ENCODE measurements around the gene FKBP4. TPM values are rescaled to one million over a fixed set of nuclear protein-coding genes. Genes with fewer than 3 reads are reported as not detected.

The FKBP4 gene
- total and polyA plus RNA-seq, 9 of the 15 experiments (the other 6 are each of a cell fraction or from before 2014, with no cell fraction given), result 16.3 to 154 (median 90.1) TPM

DNA sequence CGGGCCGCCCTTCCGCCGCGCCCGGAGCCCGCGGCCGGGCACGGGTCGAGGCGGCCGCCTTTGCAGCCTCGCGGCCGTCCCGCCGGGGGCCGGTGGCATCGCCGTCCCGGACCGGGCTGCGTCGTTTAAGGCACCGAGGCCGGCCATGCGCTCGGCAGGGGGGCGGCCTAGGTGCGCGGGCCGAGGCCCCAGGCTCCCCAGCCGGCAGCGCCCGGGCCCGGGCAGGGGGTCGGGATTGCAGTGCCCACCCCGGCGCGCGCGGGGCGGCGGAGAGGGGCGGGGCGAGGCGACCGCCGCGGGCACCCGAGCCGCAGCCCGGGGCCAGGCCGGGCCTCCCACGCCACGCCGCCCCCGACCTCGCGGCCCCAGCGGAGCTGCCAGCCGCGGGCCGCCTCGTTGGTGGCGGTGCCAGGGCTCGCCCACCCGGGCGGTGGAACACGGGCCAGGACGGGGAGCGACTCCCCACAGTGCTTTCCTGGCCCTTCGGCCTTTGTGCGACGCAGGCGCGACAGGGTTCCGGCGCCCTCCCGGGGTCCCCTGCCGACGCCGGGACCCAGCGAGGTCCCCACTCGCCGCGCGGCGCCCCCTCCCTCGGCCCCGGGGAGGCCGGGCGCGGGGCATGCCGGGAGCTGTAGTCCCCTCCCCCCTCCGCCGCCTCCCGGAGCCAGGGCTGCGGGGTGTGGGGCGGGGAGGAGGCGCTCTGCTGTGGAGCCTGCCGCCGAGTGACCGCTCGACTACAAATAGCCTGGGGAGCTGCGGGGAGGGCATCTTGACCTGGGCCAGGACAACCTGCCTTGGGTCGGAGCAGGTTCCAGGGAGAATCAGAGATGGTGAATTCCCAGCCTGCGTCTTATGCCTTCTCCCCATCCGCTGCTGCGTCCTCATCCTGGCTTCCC is 769 bp downstream of the FKBP4 start (continued):
- TF ChIP-seq ID3 (CRISPR knock-in tag; IDR thresholded peaks at IDR 0.05) (no peak), ID3 (tag; IDR thresholded peaks at IDR 0.05) (no peak), RB1 (IDR thresholded peaks at IDR 0.05; ENCODE audit: low read depth) (peak; percentile 37; the same call in 1 of the 2 replicates), FUS (optimal IDR thresholded peaks at IDR 0.05; ENCODE audit: low read depth, low read length) (peak; percentile 34), IRF9 (tag; IDR thresholded peaks at IDR 0.05) (no peak), BCOR (IDR thresholded peaks at IDR 0.05) (no peak), ZEB2 (IDR thresholded peaks at IDR 0.05) (no peak), BRD9 (IDR thresholded peaks at IDR 0.05; ENCODE audit: low read depth, partially characterized antibody) (no peak), CAMTA2 (CRISPR knock-in tag; conservative IDR thresholded peaks at IDR 0.05) (no peak), CCNT2 (IDR thresholded peaks at IDR 0.05; ENCODE audit: borderline replicate concordance, extremely low read depth, insufficient read length, low read depth, low read length) (peak; percentile 55), MTA3 (IDR thresholded peaks at IDR 0.05; ENCODE audit: borderline replicate concordance) (0 out of 2 replicates have a peak, but pooled peaks have one; percentile 24), ZBTB7A (IDR thresholded peaks at IDR 0.05; ENCODE audit: borderline replicate concordance, control insufficient read depth, low read depth, low read length) (peak; percentile 73; the same call in 1 of the 2 replicates), STAT5A (IDR thresholded peaks at IDR 0.05; ENCODE audit: borderline replicate concordance, low read length) (no peak), TCF7 (IDR thresholded peaks at IDR 0.05; ENCODE audit: borderline replicate concordance) (no peak), ETS1 (conservative IDR thresholded peaks at IDR 0.05; ENCODE audit: control insufficient read depth, low read depth, low read length) (0 out of 2 replicates have a peak, but pooled peaks have one; percentile 62), TAF7 (tag; IDR thresholded peaks at IDR 0.05) (no peak), HNRNPL (IDR thresholded peaks at IDR 0.05; ENCODE audit: low read depth, low read length) (0 out of 2 replicates have a peak, but pooled peaks have one; percentile 40)
- TF ChIP-seq, protein P1, sequence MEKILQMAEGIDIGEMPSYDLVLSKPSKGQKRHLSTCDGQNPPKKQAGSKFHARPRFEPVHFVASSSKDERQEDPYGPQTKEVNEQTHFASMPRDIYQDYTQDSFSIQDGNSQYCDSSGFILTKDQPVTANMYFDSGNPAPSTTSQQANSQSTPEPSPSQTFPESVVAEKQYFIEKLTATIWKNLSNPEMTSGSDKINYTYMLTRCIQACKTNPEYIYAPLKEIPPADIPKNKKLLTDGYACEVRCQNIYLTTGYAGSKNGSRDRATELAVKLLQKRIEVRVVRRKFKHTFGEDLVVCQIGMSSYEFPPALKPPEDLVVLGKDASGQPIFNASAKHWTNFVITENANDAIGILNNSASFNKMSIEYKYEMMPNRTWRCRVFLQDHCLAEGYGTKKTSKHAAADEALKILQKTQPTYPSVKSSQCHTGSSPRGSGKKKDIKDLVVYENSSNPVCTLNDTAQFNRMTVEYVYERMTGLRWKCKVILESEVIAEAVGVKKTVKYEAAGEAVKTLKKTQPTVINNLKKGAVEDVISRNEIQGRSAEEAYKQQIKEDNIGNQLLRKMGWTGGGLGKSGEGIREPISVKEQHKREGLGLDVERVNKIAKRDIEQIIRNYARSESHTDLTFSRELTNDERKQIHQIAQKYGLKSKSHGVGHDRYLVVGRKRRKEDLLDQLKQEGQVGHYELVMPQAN (IDR thresholded peaks at IDR 0.05; ENCODE audit: borderline replicate concordance), result peak; percentile 31; the same call in 1 of the 2 replicates
- TF ChIP-seq, protein P2, sequence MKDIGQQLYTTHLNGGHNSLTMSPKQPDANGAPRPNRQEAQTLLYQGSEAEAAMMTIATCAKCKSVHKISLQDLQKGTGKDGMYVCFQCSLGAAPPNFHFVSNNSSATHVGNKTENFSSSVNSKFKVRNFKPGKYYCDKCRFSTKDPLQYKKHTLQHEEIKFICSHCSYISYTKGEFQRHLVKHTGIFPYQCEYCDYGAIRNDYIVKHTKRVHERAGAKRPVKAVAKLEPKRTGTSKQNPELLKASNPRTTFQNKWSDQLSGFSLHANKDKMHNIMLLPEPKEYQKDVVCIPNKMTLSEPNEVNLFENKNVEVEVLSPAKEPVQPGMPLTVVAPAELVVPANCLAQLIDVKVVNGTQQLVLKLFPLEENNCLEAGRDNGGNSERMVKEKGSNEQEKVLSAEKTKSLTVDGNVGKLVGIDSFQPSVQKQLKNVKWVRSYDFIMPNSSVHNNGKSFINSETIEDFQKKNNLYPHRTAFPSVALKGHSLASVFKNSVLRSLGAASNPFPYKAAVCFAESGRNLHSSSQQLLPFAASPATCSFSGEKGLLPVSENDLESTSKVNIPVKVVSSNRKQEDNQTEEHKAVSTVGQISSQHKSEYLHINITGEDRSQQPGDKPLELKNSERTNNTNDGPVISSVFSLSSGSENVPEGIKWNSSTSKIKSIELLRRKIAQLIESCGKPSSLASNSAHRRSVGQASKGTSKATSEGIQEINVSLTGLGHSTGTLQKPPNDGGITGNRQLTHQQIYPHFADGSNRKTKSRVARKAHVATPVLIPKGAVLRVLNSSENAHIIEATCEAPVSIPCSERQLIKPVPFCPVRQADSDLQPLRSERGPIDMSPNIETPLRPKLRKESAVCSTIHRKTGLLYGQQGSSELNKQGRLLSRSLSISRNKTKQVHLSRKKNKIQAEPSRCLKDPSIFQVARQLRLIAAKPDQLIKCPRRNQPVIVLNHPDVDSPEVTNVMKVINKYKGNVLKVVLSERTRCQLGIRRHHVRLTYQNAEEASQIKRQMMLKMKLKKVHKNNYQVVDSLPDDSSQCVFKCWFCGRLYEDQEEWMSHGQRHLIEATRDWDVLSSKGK (CRISPR knock-in tag; IDR thresholded peaks at IDR 0.05), result no peak
